DOHH2 (cell line): ENCODE measurements around the gene LIAS.
"Not testable (repeated sequence)": the region's sequence is repeated elsewhere in the genome, so short reads cannot be mapped to it uniquely, and the experiment has no call there.

Source experiments
- EZH2phosphoT487 ChIP-seq: fragments of 200-600 bp; sonication (generic); IDR thresholded peaks from 2 replicates; pipeline ENCODE4 v1.6.1; 2017; ENCODE audit warnings: borderline replicate concordance, mild to moderate bottlenecking, antibody characterized with exemption, low read length, moderate library complexity, mixed read lengths
- TF ChIP-seq, protein P1 (sequence below): fragments of 200-600 bp; sonication (generic); IDR thresholded peaks from one replicate; pipeline ENCODE4 v1.5.1; 2014; ENCODE audit warnings: antibody characterized with exemption, mild to moderate bottlenecking, low read depth, low read length; ENCODE audit not compliant: poor library complexity, severe bottlenecking

GRCh38 chr4:39411561-39411960 is 47.3 kb upstream of the LIAS start:
- TF ChIP-seq, protein P1, sequence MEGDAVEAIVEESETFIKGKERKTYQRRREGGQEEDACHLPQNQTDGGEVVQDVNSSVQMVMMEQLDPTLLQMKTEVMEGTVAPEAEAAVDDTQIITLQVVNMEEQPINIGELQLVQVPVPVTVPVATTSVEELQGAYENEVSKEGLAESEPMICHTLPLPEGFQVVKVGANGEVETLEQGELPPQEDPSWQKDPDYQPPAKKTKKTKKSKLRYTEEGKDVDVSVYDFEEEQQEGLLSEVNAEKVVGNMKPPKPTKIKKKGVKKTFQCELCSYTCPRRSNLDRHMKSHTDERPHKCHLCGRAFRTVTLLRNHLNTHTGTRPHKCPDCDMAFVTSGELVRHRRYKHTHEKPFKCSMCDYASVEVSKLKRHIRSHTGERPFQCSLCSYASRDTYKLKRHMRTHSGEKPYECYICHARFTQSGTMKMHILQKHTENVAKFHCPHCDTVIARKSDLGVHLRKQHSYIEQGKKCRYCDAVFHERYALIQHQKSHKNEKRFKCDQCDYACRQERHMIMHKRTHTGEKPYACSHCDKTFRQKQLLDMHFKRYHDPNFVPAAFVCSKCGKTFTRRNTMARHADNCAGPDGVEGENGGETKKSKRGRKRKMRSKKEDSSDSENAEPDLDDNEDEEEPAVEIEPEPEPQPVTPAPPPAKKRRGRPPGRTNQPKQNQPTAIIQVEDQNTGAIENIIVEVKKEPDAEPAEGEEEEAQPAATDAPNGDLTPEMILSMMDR = not testable (repeated sequence)
- TF ChIP-seq EZH2phosphoT487 = not testable (repeated sequence)
